Measurements from ENCODE around the gene SVOP.

Gene SVOP

DNA sequence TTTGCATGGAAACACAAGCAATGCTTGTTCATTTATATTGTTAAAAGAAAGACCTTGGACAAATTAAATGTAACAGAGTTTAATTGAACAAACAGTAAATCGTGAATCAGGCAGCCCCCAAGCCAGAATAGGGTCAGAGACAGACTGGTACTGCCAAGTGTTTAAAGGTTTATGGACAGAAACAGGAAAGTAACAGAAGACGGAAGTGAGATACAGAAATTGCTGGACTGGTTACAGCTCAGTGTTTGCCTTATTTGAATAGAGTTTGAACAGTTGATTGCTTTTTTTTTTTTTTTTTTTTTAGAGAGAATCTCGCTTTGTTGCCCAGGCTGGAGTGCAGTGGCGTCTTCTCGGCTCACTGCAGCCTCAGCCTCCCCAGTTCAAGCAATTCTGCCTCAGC, 90.7 kb downstream of the SVOP start:
- DNase-seq, result no peak

DNA sequence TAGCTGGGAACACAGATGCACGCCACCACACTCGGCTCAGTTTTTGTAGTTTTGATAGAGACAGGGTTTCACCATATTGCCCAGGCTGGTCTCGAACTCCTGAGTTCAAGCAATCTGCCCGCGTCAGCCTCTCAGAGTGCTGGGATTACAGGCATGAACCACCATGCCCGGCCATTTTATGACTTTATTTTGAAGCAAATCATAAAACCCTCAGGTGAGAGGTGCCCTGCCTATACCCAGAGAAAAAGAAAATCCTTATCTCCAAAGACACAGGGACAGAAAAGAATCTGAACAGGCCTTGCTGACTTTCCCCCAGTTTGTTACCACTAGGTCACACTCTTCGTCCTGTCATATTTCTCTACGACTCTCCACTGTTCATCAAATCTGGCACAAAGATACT, 92.2 kb downstream of the SVOP start:
- DNase-seq, result no peak

DNA sequence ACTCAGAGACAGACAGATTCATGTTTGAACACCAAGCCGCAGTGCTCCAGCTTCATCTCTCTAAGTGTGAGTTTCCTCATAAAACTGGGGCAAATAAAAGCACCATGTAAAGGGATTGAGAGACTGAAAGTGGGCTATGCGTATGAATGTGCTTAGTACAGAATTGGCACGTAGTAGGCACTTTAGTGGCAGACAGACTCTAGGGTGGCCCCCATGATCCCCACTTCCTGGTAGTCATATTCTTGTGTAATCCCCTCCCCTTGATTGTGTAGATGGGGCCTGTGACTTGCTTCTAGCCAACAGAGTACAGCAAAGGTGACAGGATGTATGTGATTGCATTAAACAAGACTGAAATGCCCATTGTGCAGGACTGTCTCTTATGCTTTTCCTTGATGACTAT, 98.0 kb downstream of the SVOP start:
- DNase-seq, result no peak

DNA sequence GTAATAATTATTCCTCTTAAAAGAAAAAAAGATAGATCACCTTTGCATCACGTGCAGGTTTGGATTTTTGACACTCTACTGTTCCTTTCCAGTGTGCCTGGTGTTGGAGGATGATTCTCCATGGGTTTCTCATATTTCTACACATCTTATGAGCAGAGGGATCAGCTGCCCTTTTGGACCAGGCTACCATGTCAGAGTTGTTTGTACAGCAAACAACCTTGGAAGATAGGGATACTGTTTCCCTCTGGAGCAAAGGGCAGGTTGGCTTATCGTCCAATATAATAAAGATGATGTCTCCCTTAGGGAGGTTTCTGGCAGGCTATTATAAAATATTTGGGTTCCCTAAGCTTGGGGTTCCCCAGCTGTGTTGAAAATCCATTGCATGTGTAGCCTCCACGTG, 98.9 kb downstream of the SVOP start:
- no peak for DNase-seq

DNA sequence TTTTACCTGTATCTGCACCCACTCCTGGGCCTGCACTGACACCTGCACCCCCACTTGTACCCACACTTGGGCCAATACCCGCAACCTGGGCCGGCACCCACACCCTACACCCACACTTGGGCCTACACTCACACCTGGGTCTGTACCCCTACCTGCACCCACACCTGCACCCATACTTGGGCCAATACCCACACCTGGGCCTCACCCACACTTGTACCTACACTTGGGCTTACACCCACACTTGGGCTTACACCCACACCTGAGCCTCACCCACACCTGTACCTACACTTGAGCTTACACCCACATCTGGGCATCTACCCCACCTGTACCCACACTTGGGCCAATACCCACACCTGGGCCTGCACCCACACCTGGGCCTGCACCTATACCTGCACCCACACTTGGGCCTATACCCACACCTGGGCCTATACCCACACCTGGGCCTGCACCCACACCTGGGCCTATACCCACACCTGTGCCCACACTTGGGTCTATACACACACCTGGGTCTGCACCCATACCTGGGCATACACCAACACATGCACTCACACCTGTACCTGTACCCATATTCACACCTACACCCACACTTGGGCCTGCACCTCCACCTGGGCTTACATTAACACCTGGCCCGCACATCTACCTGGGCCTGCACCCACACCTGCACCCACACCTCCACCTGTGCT, 101.8 kb downstream of the SVOP start:
- no peak for DNase-seq

DNA sequence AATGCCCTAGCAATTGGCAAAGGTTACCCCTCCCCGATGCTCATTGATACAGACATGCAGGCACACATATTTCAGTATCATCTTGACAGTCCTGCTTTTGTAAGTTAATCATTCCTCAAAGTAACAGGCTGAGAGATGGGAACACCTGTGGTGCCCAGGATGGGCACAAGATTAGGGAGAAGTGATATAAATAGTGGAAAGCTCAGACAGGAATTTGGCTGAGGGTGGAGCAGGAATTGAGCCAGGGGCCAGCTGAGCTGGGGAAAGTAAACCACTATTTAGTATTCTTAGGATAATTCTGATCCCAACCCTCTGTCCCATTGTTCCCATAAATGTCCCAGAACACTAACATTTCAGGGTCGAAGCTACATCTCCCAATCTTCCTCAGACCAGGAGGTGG, 102.7 kb downstream of the SVOP start:
- no peak for DNase-seq

DNA sequence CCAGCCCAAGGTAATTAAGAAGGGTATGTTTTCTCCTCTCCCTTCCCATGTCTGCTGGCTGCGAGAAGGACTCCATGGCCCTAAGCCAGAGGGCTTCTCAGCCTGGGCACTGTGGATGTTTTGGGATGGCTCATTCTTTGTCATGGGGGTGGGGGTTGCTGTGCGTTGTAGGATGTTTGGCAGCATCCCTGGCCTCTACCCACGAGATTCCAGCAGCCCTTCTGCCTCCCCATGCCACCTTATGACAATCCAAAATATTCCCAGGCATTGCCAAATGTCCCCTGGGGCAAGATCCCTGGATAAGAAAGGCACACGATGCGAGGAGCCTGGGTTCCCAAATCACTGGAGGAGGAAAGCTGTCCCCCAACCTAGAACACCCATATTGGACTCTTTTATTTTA, 104.5 kb downstream of the SVOP start:
- no peak for DNase-seq

DNA sequence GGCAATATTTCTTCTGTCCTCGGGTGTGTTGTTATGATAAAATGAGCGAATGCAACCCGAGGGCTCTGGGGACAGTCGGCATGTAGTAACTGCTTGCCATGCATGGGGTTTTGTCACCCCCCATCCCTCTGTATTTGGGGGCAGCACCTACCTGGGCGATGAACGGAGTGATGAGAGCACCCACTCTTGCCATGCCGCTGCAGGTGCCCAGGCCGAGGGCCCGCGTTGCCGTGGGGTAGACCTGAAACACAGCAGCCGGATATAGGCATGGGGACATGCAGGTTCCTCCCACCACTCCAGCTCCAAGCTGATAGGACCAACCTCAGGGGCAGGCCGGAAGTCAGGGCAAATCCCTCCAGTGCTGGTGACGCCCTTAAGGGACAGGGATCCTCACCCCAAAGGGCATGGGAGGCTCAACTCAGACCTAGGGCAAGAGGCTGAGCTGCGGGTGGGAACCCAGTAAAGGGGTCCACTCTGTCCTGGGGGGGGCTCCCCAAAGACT, 105.2 kb downstream of the SVOP start:
- no peak for DNase-seq

DNA sequence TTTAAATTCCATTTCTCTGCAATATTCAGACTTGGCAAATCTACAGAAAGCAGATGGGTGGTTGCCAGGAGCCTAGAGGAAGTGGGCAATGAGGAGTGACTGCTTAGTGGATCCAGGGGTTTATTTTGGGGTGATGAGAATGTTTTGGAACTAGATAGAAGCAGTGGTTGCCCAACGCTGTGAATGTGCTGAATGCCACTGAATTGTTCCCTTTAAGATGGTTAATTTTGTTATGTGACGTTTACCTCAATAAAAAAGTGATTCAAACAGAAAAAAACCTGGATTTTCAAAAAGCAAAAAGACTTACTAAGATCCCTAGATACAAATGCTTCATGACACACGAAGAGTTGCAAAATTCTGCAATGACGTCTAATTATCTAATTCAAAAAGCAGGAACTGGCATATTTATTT, 106.7 kb downstream of the SVOP start:
- DNase-seq, result peak; percentile 4 to 20

DNA sequence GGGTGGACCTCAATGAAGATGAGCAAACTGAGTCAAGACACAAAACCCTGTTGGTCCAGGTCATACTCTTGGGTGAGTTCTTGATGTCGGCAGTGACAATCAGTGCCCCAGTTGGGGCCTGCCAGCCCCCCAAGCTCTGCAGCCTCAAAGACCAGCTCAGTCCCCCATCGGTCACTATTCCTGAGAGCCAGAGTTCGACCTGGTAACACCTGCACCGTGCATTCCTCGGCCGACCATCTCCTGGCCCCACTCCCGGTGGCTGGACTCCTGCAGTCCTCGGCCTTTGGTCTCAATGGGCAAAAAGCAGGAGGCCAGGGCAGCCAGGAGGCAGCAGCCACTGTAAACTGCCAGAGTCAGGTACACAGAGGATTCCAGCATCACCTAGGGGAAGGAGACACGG, 108.5 kb downstream of the SVOP start:
- DNase-seq, result no peak

DNA sequence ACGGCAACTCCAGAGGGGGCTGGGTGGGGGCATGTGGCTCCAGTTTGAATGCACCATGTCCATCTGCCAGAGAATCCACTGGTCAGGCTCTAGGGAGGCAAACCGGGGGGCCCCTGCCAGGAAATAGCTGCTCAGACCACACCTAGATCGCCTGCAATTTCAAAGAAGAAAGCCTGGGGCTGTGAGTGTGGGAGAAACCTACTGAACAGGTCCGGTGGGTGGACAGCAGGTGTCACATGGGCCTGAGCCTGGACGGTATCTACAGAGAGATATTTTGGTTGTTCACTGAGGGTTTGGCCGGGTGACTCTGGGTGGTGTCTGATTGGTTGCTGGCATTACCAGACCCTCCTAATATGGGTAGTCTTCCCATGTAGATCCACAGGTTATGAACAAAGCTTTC, 109.0 kb downstream of the SVOP start:
- no peak for DNase-seq

DNA sequence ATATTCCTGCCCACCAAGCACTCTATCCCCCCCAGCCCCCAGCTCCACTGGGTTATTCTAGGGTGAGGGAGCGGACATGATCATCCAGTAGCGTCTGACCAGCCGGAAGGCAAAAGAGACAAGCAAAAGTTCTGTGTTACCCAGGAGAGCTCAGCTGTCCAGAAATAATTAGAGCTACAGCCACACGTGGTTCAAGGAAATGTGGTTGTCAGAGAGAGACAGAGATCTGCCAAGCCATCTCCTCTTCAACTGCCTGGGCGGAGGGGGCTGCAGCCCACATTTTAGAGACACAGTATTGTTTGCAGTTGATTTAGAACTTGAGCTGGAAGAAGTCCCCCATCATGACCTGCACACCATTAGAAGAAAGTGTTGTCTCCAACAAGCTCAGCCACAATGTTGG, 110.5 kb downstream of the SVOP start:
- DNase-seq, result no peak

DNA sequence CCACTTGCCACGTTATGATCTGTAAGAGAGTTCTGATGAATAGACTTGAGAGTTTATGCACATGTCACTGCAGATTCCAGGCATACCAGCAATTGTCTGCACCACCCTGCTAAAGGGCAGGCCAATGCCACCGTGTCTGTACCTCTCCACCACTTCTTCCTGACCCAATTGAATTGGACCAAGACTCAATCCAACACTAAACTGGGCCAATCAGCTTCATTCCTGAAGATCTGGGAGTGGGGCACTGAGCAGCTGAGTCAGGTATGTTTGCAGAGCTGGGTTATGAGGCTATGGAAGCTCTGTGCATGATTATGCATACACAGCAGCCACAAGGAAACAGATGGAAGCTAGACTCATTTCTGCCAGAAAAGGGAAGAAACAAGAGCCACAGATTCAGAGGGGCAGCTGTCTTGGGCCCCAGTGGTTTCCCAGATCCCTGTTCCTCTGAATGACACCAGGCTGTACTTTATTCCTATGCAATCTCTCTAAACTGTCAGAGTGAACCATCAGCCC, 113.0 kb downstream of the SVOP start:
- no peak for DNase-seq

DNA sequence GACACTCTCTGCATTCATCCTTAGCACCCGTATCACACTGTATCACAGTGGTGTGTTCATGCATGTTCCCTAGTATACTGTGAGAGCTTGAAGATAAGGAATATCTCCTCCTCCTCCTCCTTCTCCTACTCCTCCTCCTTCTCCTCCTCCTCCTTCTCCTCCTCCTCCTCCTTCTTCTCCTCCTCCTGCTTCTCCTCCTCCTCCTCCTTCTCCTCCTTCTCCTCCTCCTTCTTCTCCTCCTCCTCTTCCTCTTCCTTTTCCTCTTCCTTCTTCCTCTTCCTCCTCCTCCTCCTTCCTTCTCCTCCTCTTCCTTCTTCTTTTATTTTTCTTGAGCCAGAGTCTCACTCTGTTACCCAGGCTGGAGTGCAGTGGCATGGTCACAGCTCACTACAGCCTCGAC, 113.9 kb downstream of the SVOP start:
- DNase-seq, result no peak

DNA sequence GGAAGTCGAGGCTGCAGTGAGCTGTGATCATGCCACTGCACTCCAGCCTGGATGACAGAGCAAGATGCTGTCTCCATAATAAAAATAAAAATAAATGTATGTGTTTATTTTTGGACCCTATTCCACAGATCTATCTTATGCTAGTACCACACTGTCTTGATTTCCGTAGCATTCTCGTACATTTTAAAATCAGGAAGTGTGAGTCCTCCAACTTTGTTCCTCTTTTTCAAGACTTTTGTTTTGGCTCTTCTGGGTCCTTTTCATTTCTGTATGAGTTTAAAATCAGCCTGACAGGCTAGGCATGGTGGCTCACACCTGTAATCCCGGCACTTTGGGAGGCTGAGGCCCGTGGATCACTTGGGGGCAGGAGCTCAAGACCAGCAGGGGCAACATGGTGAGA, 115.1 kb downstream of the SVOP start:
- peak in 1 of 2 donors; percentile 13 for DNase-seq

DNA sequence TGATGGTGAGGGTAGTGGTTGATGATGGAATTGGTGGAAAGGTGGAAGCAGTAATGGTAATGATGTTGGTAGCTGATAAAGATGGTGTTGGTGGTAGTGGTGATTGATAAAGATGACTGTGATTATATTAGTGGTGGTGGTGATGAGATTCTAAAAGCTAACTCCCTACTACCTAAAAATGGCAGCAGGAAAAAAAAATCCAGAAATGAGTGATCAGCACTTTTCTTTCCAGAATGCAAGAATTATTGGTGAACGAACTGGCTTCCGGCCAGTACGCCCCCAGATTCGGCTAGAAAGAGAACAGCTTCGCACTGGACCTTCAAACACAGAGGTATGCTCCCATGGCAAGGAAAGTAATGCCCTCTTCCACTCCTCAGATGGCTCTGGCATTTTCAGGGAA, 121.7 kb downstream of the SVOP start:
- no peak for DNase-seq

DNA sequence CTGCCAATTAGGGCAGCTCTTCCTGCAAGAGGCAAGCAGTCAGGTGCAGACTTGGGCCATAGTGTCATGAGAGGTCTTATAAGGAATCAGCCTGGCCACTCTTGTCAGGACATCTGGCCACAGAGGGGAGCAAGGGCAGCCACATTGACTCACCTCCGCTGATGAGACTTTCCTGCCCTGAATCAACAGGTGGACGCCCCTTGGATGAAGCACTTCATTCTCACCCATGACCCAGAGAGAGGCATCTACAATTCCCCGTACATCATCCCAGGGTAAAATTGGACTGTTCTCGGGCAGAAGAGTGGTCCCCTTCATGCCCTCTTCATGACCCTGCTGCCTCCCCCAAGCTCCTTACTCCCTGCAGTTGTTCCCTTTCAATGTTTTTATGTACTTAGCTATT, 124.1 kb downstream of the SVOP start:
- DNase-seq, result no peak

DNA sequence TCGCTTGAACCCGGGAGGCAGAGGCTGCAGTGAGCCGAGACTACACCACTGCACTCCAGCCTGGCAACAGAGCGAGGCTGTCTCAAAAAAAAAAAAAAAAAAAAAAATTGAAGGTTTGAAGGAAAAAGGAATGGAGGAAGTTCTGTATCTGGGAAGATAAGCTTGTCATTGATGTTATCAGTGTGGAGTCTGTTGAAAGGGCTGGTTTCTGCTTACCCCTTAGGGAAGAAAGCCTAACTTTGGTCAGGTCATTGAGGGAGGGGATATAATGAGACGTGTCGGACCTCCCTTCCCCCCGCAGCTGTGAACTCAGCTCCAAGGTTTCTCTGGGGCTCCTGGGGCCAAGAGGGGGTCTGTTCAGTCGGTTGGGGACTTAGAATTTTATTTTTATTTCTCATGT, 124.5 kb downstream of the SVOP start:
- no peak for DNase-seq

DNA sequence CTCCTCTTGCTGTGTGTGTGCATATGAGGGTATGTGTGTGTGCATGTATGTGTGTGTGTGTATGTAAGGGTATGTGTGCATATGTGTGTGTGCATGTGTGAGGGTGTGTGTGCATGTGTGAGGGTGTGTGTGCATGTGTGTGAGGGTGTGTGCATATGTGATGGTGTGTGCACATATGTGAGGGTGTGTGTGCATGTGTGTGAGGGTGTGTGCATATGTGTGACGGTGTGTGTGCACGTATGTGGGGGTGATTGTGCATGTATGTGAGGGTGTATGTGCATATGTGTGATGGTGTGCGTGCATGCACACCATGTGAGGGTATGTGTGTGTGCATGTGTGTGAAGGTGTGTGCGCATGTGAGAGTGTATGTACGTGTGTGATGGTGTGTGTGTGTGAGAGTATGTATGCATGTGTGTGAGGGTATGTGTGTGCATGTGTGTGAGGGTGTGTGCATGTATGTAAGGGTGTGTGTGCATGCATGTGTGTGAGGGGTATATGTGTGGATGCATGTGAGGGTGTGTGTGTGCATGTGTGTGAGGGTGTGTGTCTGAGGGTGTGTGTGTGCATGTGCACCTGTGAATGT, 125.6 kb downstream of the SVOP start:
- DNase-seq, result no peak

DNA sequence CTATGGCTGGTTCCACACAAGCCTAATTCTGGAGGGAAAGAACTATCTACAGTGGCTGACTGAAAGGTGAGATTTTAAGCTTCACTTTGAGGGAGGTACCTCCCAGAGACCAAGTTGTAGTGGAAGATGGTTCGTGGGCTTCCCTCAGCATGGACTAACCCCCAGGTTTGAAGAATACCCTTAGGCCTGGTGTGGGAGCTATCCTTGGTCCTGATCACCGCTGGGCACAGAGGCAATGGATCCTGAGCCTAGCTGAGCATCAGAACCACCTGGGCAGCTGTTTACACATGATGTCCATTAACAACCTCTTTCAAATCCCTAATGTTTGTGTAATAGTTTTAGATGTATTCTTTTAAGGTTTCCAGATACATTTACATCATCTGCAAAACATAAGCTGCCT, 130.7 kb downstream of the SVOP start:
- DNase-seq, result no peak

DNA sequence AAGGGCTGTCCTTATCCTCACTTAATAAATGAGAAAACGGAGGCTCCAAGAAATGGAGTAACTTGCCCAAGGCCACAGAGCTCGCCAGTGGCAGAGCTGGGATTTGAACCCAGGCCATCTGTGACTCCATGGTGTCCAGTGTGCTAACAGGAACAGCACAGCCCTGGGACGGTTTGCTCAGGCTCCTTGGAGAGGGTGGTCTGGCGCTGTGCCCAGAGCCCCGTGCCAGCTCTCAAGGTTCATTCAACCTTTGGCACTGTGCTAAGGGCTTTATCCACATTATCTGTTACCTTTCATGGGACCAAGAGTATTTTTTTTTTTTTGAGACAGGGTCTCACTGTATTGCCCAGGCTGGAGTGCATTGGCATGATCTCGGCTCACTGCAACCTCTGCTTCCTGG, 132.8 kb downstream of the SVOP start:
- DNase-seq, result no peak

DNA sequence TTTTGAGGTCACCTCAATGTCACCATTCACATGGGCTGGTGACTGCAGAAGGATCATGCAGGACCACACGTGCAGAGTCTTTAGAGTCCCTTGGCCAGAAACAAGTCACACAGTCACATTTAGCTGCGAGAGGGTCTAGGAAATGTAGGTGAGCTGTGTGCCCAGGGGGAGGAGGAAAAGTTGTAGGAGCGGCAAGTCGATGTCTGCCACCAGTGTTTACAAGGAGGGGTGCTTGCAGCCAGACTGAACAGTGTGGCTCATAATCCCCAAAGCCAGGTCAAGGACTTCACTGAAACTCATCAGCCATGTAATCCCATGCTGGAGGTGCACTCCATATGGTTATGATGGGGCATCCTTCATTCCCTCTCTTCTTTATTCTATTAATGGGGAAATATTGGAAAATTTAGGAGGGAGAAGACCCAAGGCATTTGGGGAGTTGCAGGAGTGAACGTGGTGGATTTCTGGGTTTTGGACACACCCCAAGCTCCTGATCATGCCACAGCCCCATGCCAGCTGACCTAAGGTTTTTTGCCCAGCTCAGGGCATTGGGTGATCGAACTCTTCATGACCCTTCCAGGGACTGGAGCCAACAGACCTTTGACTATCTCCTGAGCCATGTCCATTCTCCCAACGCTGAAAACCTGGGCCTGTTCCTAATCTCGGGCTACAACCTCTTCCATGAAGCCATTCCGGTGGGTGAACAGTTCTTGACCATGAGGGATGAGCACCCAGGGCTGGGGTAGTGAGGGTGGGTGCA, 133.8 kb downstream of the SVOP start:
- DNase-seq, result no peak

DNA sequence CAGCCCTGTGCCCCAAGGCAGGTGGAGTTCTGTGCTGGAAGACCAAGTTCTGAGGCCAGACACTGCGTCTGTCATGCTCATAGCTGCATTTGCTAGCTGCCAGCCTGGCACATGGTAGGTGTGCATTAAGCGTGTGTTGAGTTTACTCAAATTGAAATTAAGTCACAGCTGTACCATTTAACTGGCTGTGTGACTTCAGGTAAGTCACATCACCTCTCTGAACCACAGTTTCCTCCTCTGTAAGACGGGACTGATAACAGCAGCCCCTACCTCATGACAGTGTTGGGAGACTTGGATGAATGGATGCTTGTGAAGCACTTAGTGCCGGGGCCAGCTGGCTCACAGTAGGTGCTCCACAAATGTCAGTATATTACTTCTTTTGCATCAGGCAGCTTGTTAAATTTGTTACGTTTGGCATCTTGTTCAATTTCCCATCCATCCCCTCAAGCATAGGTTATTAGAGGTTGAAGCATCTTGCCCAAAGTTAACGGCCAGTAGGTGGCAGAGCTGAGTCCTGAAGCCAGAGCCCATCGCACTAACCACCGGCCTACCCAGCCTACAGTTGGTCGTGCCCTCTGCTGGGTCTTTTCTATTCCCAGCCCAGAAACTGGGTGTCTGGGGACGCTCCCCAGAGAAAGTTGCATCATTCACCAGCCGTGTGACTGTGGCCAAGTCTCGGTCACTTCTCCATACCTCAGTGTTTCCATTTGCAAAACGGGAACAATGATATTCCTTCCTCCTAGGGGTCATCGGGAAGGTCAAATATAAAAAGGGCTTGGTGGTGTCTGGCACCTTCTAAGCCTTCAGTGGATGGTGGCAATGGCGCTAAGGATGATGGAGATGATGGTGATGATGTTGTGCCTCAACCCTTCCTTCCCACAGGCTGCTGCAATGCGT, 136.5 kb downstream of the SVOP start:
- peak; percentile 70 to 80 for DNase-seq

Data from CD4-positive, alpha-beta T cell treated with Interleukin-4 for 1 hour (primary cell).